T-cell (primary cell): ENCODE data around the gene FHIT. TPM values are rescaled to one million over a fixed set of nuclear protein-coding genes. Genes with fewer than 3 reads are reported as not detected.

Experiments used
- ATAC-seq, 4 experiments: fragments of 200-7000 bp in 3 of 4; fragments of 150-1000 bp in 1 of 4; cut with Tn5 transposase; replicated peaks in 1 of 4; 1 replicate in 3 of 4; 2 replicates in 1 of 4; pipeline ENCODE4 v1.10.0; 2021; ENCODE audit warnings: moderate library complexity in 3 of 4, mild to moderate bottlenecking in 2 of 4, moderate number of reproducible peaks in 1 of 4
- CTCF ChIA-PET, 2 donors: fragments of 300-600 bp; sonication (Branson Sonifier 250); formaldehyde crosslinking; loops; one replicate each; lab custom pipeline; 2022; ENCODE audit warnings: antibody characterized with exemption in 2 of 2; lab: Charles Lee
- POLR2A ChIA-PET, 2 donors: fragments of 300-600 bp; sonication (Branson Sonifier 250); formaldehyde crosslinking; loops; one replicate each; lab custom pipeline; 2022; ENCODE audit warnings: antibody characterized with exemption in 2 of 2; lab: Charles Lee
- DNase-seq, 35 experiments: peaks; one replicate each; pipeline versions ENCODE4 v3.0.0 to v3.0.0-alpha.2; 2013 to 2023
- H3K27ac ChIP-seq: one replicate; pipeline ENCODE4 v1.5.1; 2013; ENCODE audit warnings: low read length
- H3K27me3 ChIP-seq, 2 experiments: replicated peaks in 1 of 2; 1 replicate in 1 of 2; 2 replicates in 1 of 2; pipeline versions ENCODE4 v1.6.1 to v1.7.0; 2013; ENCODE audit warnings: low read length in 1 of 2, mixed read lengths in 1 of 2; ENCODE audit not compliant: control insufficient read depth in 2 of 2, insufficient read depth in 2 of 2; ENCODE audit errors: extremely low read depth in 1 of 2
- H3K36me3 ChIP-seq, 2 donors: 1 replicate in 1 of 2; 2 replicates in 1 of 2; pipeline versions ENCODE4 v1.6.1 to v1.7.0; 2013; ENCODE audit warnings: low read length in 1 of 2; ENCODE audit not compliant: control insufficient read depth in 2 of 2, insufficient read depth in 1 of 2; ENCODE audit errors: extremely low read depth in 1 of 2
- H3K4me1 ChIP-seq, 2 experiments: 1 replicate in 1 of 2; 2 replicates in 1 of 2; pipeline versions ENCODE4 v1.6.1 to v1.7.0; 2013; ENCODE audit warnings: low read length in 2 of 2, mixed read lengths in 1 of 2; ENCODE audit not compliant: insufficient read depth in 2 of 2, control insufficient read depth in 1 of 2; ENCODE audit errors: extremely low read depth in 1 of 2
- H3K4me3 ChIP-seq, 2 donors: 1 replicate in 1 of 2; 2 replicates in 1 of 2; pipeline versions ENCODE4 v1.5.1 to v1.7.0; 2013; ENCODE audit warnings: mild to moderate bottlenecking in 2 of 2, low read length in 1 of 2, moderate library complexity in 1 of 2; ENCODE audit not compliant: control insufficient read depth in 1 of 2; ENCODE audit errors: extremely low read depth in 1 of 2
- H3K9me3 ChIP-seq: 2 replicates; pipeline ENCODE4 v1.7.0; 2013
- H3K27ac Mint-ChIP-seq, 2 donors: one replicate each; pipeline ENCODE4 v1.8.0; 2020 to 2021; ENCODE audit warnings: mild to moderate bottlenecking in 2 of 2, mixed read lengths in 2 of 2
- H3K27me3 Mint-ChIP-seq, 2 donors: one replicate each; pipeline ENCODE4 v1.8.0; 2021 to 2022; ENCODE audit warnings: mixed read lengths in 2 of 2
- H3K36me3 Mint-ChIP-seq: one replicate; pipeline ENCODE4 v1.8.0; 2021; ENCODE audit warnings: mixed read lengths
- H3K4me1 Mint-ChIP-seq, 3 donors: one replicate each; pipeline ENCODE4 v1.8.0; 2020 to 2022; ENCODE audit warnings: mixed read lengths in 3 of 3, mild to moderate bottlenecking in 1 of 3
- H3K4me3 Mint-ChIP-seq, 3 donors: one replicate each; pipeline ENCODE4 v1.8.0; 2020 to 2022; ENCODE audit warnings: mild to moderate bottlenecking in 3 of 3, mixed read lengths in 3 of 3, moderate library complexity in 3 of 3
- H3K9me3 Mint-ChIP-seq, 3 donors: one replicate each; pipeline ENCODE4 v1.8.0; 2020 to 2022; ENCODE audit warnings: mixed read lengths in 3 of 3
- WGBS: methylation state at CpG from one replicate; pipeline ENCODE4 v1.1.5; 2013; ENCODE audit warnings: missing lambda C conversion rate; ENCODE audit not compliant: insufficient coverage; 5-methylcytosine and 5-hydroxymethylcytosine counted together
- total RNA-seq, 35 experiments: library from RNA in 6 of 35; stranded (reverse) in 6 of 35; fragments of 120-200 nt in 1 of 35; gene quantifications; one replicate each; pipeline versions ENCODE4 v1.2.1 to v1.2.4 and lab custom pipeline; 2013 to 2026

Gene FHIT
- total RNA-seq, 5 donors from 2014 or later (not counting 1 experiment from before 2014, with no cell fraction given), result 33.1 to 197 (median 78.3) TPM

GRCh38 chr3:61172684-61173083 lies 78.6 kb downstream of the FHIT start:
- Mint-ChIP-seq H3K27me3 (no peaks in the 10 kb centered on the region), H3K4me1 (no peaks in the 10 kb centered on the region), H3K27ac (no peak overlapping the region), H3K4me3 (no peak overlapping the region), H3K9me3 (no peaks in the 10 kb centered on the region), H3K36me3 (no peaks in the 10 kb centered on the region)
- DNase-seq (no peak), ATAC-seq (no peak)
- H3K9me3 ChIP-seq, result no peaks in the 10 kb centered on the region
- ChIA-PET POLR2A (no interaction called here), CTCF (interaction anchor here in 1 of 2 donors (0.7 kb wide), 1 partner anchor 14 kb away, joined by 3 read pairs; no protein-coding TSS in a partner anchor)
- no peaks in the 10 kb centered on the region for H3K27me3 ChIP-seq
- no CpG with 5 or more reads among the region's 2 CpGs for WGBS
- H3K4me3 ChIP-seq, result no peak overlapping the region
- H3K4me1 ChIP-seq, result no peaks in the 10 kb centered on the region
- no peaks in the 10 kb centered on the region for H3K36me3 ChIP-seq
- H3K27ac ChIP-seq, result no peak overlapping the region

- Histone ChIP-seq H3K27ac (no peak overlapping the region), H3K9me3 (no peaks in the 10 kb centered on the region), H3K36me3 (no peaks in the 10 kb centered on the region), H3K4me1 (no peaks in the 10 kb centered on the region), H3K4me3 (no peak overlapping the region), H3K27me3 (no peaks in the 10 kb centered on the region)
- ChIA-PET CTCF (no interaction called here), POLR2A (no interaction called here)
- Mint-ChIP-seq H3K4me3 (no peak overlapping the region), H3K4me1 (no peaks in the 10 kb centered on the region), H3K27ac (no peak overlapping the region), H3K9me3 (no peaks in the 10 kb centered on the region), H3K27me3 (no peaks in the 10 kb centered on the region), H3K36me3 (no peaks in the 10 kb centered on the region)
- WGBS, result no CpG with 5 or more reads among the region's 1 CpG
- DNase-seq, result no peak
- no peak for ATAC-seq
Measured at GRCh38 chr3:61172203-61172602, 79.0 kb downstream of the FHIT start.

GRCh38 chr3:61169621-61170251 lies 81.5 kb downstream of the FHIT start:
- Mint-ChIP-seq H3K4me3 (no peak overlapping the region), H3K27ac (no peak overlapping the region), H3K27me3 (no peaks in the 10 kb centered on the region), H3K4me1 (no peaks in the 10 kb centered on the region), H3K9me3 (peaks cover 2 to 7% (median 3%) of the 10 kb centered on the region in 3 donors), H3K36me3 (peaks cover 21% of the 10 kb centered on the region)
- Histone ChIP-seq H3K4me3 (no peak overlapping the region), H3K27me3 (no peaks in the 10 kb centered on the region), H3K4me1 (no peaks in the 10 kb centered on the region), H3K9me3 (no peaks in the 10 kb centered on the region), H3K27ac (no peak overlapping the region), H3K36me3 (no peaks in the 10 kb centered on the region)
- ChIA-PET POLR2A (no interaction called here), CTCF (no interaction called here)
- 83% methylated on average over 1 of the region's 2 CpGs for WGBS
- DNase-seq (no peak), ATAC-seq (no peak)

- H3K27ac Mint-ChIP-seq, result no peak overlapping the region
- no peaks in the 10 kb centered on the region for H3K27me3 Mint-ChIP-seq
- 100% methylated on average over 3 of the region's 3 CpGs for WGBS
- no peak overlapping the region for H3K4me3 ChIP-seq
- peaks cover 3 to 7% (median 4%) of the 10 kb centered on the region in 3 donors for H3K9me3 Mint-ChIP-seq
- H3K36me3 ChIP-seq, result no peaks in the 10 kb centered on the region
- ChIA-PET CTCF (no interaction called here), POLR2A (no interaction called here)
- no peaks in the 10 kb centered on the region for H3K4me1 ChIP-seq
- no peaks in the 10 kb centered on the region for H3K4me1 Mint-ChIP-seq
- H3K27me3 ChIP-seq, result no peaks in the 10 kb centered on the region
- ATAC-seq (no peak), DNase-seq (no peak)
- no peak overlapping the region for H3K4me3 Mint-ChIP-seq
- peaks cover 28% of the 10 kb centered on the region for H3K36me3 Mint-ChIP-seq
- H3K27ac ChIP-seq, result no peak overlapping the region
- no peaks in the 10 kb centered on the region for H3K9me3 ChIP-seq
Measured at GRCh38 chr3:61168286-61168685, 83.0 kb downstream of the FHIT start.

- no peaks in the 10 kb centered on the region for H3K27me3 Mint-ChIP-seq
- Histone ChIP-seq H3K4me3 (no peak overlapping the region), H3K9me3 (no peaks in the 10 kb centered on the region), H3K27me3 (no peaks in the 10 kb centered on the region), H3K27ac (no peak overlapping the region), H3K4me1 (peaks cover 0 to 6% of the 10 kb centered on the region in 2 experiments), H3K36me3 (no peaks in the 10 kb centered on the region)
- H3K27ac Mint-ChIP-seq, result no peak overlapping the region
- H3K9me3 Mint-ChIP-seq, result peaks cover 3 to 7% (median 4%) of the 10 kb centered on the region in 3 donors
- no peak overlapping the region for H3K4me3 Mint-ChIP-seq
- WGBS, result no CpG with 5 or more reads among the region's 2 CpGs
- DNase-seq (no peak), ATAC-seq (no peak)
- ChIA-PET CTCF (no interaction called here), POLR2A (no interaction called here)
- H3K4me1 Mint-ChIP-seq, result no peaks in the 10 kb centered on the region
- peaks cover 28% of the 10 kb centered on the region for H3K36me3 Mint-ChIP-seq
Measured at GRCh38 chr3:61162965-61163364, 88.3 kb downstream of the FHIT start.

GRCh38 chr3:61158667-61159066 lies 92.6 kb downstream of the FHIT start:
- no peaks in the 10 kb centered on the region for H3K9me3 ChIP-seq
- Mint-ChIP-seq H3K27ac (no peak overlapping the region), H3K36me3 (no peaks in the 10 kb centered on the region), H3K4me1 (no peaks in the 10 kb centered on the region), H3K4me3 (no peak overlapping the region), H3K27me3 (no peaks in the 10 kb centered on the region), H3K9me3 (no peaks in the 10 kb centered on the region)
- H3K27me3 ChIP-seq, result no peaks in the 10 kb centered on the region
- H3K27ac ChIP-seq, result no peak overlapping the region
- no peak overlapping the region for H3K4me3 ChIP-seq
- CTCF ChIA-PET, result no interaction called here
- POLR2A ChIA-PET, result no interaction called here
- H3K36me3 ChIP-seq, result no peaks in the 10 kb centered on the region
- no peak for DNase-seq
- no peak for ATAC-seq
- H3K4me1 ChIP-seq, result peaks cover 0 to 7% of the 10 kb centered on the region in 2 experiments

GRCh38 chr3:61158216-61158615 lies 93.0 kb downstream of the FHIT start:
- Mint-ChIP-seq H3K4me3 (no peak overlapping the region), H3K4me1 (no peaks in the 10 kb centered on the region), H3K27me3 (no peaks in the 10 kb centered on the region), H3K36me3 (no peaks in the 10 kb centered on the region), H3K27ac (no peak overlapping the region), H3K9me3 (no peaks in the 10 kb centered on the region)
- WGBS, result 67% methylated on average over 1 of the region's 4 CpGs
- Histone ChIP-seq H3K4me1 (peaks cover 0 to 7% of the 10 kb centered on the region in 2 experiments), H3K9me3 (no peaks in the 10 kb centered on the region), H3K4me3 (no peak overlapping the region), H3K27me3 (no peaks in the 10 kb centered on the region), H3K36me3 (no peaks in the 10 kb centered on the region), H3K27ac (no peak overlapping the region)
- DNase-seq, result no peak
- ATAC-seq, result no peak
- ChIA-PET POLR2A (no interaction called here), CTCF (no interaction called here)
